ELF-1 (cell line): ENCODE data around the gene B3GLCT.
"Not testable (repeated sequence)": the region's sequence is repeated elsewhere in the genome, so short reads cannot be mapped to it uniquely, and the experiment has no call there.

Experiments used
- DNase-seq: peaks from one replicate; pipeline ENCODE4 v3.0.0-alpha.2; 2016; ENCODE audit warnings: low read depth, low spot score

Gene B3GLCT

GRCh38 chr13:31199849-31200636 is at the start of gene B3GLCT:
Gene B3GLCT, plus strand, starts transcription at chr13:31199975. Its CDS starts 110 bp downstream, at chr13:31200085.
- DNase-seq = peak; percentile 91

GRCh38 chr13:31150315-31150985 is 49.3 kb upstream of the B3GLCT start:
- DNase-seq = no peak

GRCh38 chr13:31151837-31152236 is 47.9 kb upstream of the B3GLCT start:
- DNase-seq = no peak

GRCh38 chr13:31154939-31155338 is 44.8 kb upstream of the B3GLCT start:
- no peak for DNase-seq

GRCh38 chr13:31159306-31159705 is 40.5 kb upstream of the B3GLCT start:
- DNase-seq = no peak

GRCh38 chr13:31160857-31161556 is 38.8 kb upstream of the B3GLCT start:
- peak; percentile 65 for DNase-seq

- DNase-seq = peak; percentile 99
These were observed 38.1 kb upstream of the B3GLCT start, which contains the start of gene HSPH1 for GRCh38 chr13:31161557-31162150. Gene HSPH1, minus strand, starts transcription at chr13:31161904. Its CDS starts 322 bp downstream, at chr13:31161582.

- DNase-seq = peak; percentile 99
These were observed 37.4 kb upstream of the B3GLCT start for GRCh38 chr13:31162151-31163008.

GRCh38 chr13:31166591-31166990 is 33.2 kb upstream of the B3GLCT start:
- no peak for DNase-seq

GRCh38 chr13:31167490-31167889 is 32.3 kb upstream of the B3GLCT start:
- no peak for DNase-seq

GRCh38 chr13:31168166-31168565 is 31.6 kb upstream of the B3GLCT start:
- DNase-seq = no peak

GRCh38 chr13:31168736-31169135 is 31.0 kb upstream of the B3GLCT start:
- no peak for DNase-seq

- DNase-seq = no peak
These were observed 27.8 kb upstream of the B3GLCT start for GRCh38 chr13:31172001-31172400.

- no peak for DNase-seq
These were observed 27.2 kb upstream of the B3GLCT start for GRCh38 chr13:31172535-31172934.

GRCh38 chr13:31174018-31174417 is 25.8 kb upstream of the B3GLCT start:
- DNase-seq = no peak

- no peak for DNase-seq
These were observed 23.8 kb upstream of the B3GLCT start for GRCh38 chr13:31175847-31176532.

GRCh38 chr13:31177813-31178495 is 21.8 kb upstream of the B3GLCT start:
- not testable (repeated sequence) for DNase-seq

GRCh38 chr13:31179241-31179640 is 20.5 kb upstream of the B3GLCT start:
- DNase-seq = no peak

- DNase-seq = no peak
These were observed 20.0 kb upstream of the B3GLCT start for GRCh38 chr13:31179754-31180153.

- DNase-seq = no peak
These were observed 16.8 kb upstream of the B3GLCT start for GRCh38 chr13:31182987-31183386.
